Osteocyte (in vitro differentiated cells): ENCODE measurements around the gene AATK. TPM values are rescaled to one million over a fixed set of nuclear protein-coding genes. Genes with fewer than 3 reads are reported as not detected.

Source experiments
- DNase-seq: peaks from one replicate; pipeline ENCODE4 v3.0.0; 2021; ENCODE audit warnings: mixed read lengths; ENCODE audit not compliant: unreplicated experiment; ENCODE audit errors: extremely low spot score
- H3K27ac Mint-ChIP-seq: one replicate; pipeline ENCODE4 v1.8.0; 2021; ENCODE audit warnings: mild to moderate bottlenecking, mixed read lengths; ENCODE audit not compliant: unreplicated experiment
- H3K27me3 Mint-ChIP-seq: one replicate; pipeline ENCODE4 v1.8.0; 2021; ENCODE audit warnings: mixed read lengths; ENCODE audit not compliant: unreplicated experiment
- H3K36me3 Mint-ChIP-seq: one replicate; pipeline ENCODE4 v1.8.0; 2021; ENCODE audit warnings: mixed read lengths; ENCODE audit not compliant: unreplicated experiment
- H3K4me1 Mint-ChIP-seq: one replicate; pipeline ENCODE4 v1.8.0; 2021; ENCODE audit warnings: mixed read lengths; ENCODE audit not compliant: unreplicated experiment
- H3K4me3 Mint-ChIP-seq: one replicate; pipeline ENCODE4 v1.8.0; 2021; ENCODE audit warnings: mild to moderate bottlenecking, moderate library complexity, mixed read lengths; ENCODE audit not compliant: unreplicated experiment
- H3K9me3 Mint-ChIP-seq: one replicate; pipeline ENCODE4 v1.8.0; 2021; ENCODE audit warnings: mixed read lengths; ENCODE audit not compliant: unreplicated experiment
- CTCF ChIP-seq: fragments of 200-600 bp; sonication (generic); IDR thresholded peaks from 2 replicates; pipeline ENCODE4 v1.5.0; 2021; ENCODE audit warnings: antibody characterized with exemption, mild to moderate bottlenecking, moderate library complexity
- total RNA-seq: library from RNA; stranded (reverse); gene quantifications from 2 replicates; pipeline ENCODE4 v1.2.1, GENCODE V29; 2021

AATK gene
- total RNA-seq, 1 donor from 2014 or later = not detected

- no peak overlapping the region for H3K27ac Mint-ChIP-seq
- no peaks in the 10 kb centered on the region for H3K9me3 Mint-ChIP-seq
- peaks cover under 1% of the 10 kb centered on the region for H3K4me1 Mint-ChIP-seq
- no peak overlapping the region for H3K4me3 Mint-ChIP-seq
- TF ChIP-seq CTCF = no peak
- no peaks in the 10 kb centered on the region for H3K27me3 Mint-ChIP-seq
- H3K36me3 Mint-ChIP-seq = no peaks in the 10 kb centered on the region
- no peak for DNase-seq
Measured at GRCh38 chr17:81103379-81103778, 62.6 kb downstream of the AATK start.

GRCh38 chr17:81102869-81103268 is 63.2 kb downstream of the AATK start:
- Mint-ChIP-seq H3K27me3 (no peaks in the 10 kb centered on the region), H3K27ac (no peak overlapping the region), H3K36me3 (no peaks in the 10 kb centered on the region), H3K9me3 (no peaks in the 10 kb centered on the region), H3K4me3 (no peak overlapping the region), H3K4me1 (peaks cover 4% of the 10 kb centered on the region)
- DNase-seq = no peak
- TF ChIP-seq CTCF = no peak

GRCh38 chr17:81102352-81102751 is 63.7 kb downstream of the AATK start:
- TF ChIP-seq CTCF = no peak

GRCh38 chr17:81101614-81102306 is 64.3 kb downstream of the AATK start:
- Mint-ChIP-seq H3K4me1 (peaks cover 11% of the 10 kb centered on the region), H3K4me3 (no peak overlapping the region), H3K36me3 (no peaks in the 10 kb centered on the region), H3K27ac (no peak overlapping the region), H3K9me3 (no peaks in the 10 kb centered on the region), H3K27me3 (no peaks in the 10 kb centered on the region)
- TF ChIP-seq CTCF = peak; percentile 100
- DNase-seq = peak; percentile 97

More at GRCh38 chr17:81102352-81102751, 63.7 kb downstream of the AATK start:
- no peak overlapping the region for H3K27ac Mint-ChIP-seq
- no peak for DNase-seq
- H3K36me3 Mint-ChIP-seq = no peaks in the 10 kb centered on the region
- no peaks in the 10 kb centered on the region for H3K27me3 Mint-ChIP-seq
- no peak overlapping the region for H3K4me3 Mint-ChIP-seq
- peaks cover 7% of the 10 kb centered on the region for H3K4me1 Mint-ChIP-seq
- no peaks in the 10 kb centered on the region for H3K9me3 Mint-ChIP-seq

GRCh38 chr17:81100668-81101067 is 65.4 kb downstream of the AATK start:
- no peak overlapping the region for H3K27ac Mint-ChIP-seq
- no peak for TF ChIP-seq CTCF
- no peaks in the 10 kb centered on the region for H3K9me3 Mint-ChIP-seq
- no peak for DNase-seq
- no peak overlapping the region for H3K4me3 Mint-ChIP-seq
- no peaks in the 10 kb centered on the region for H3K27me3 Mint-ChIP-seq
- no peaks in the 10 kb centered on the region for H3K36me3 Mint-ChIP-seq
- H3K4me1 Mint-ChIP-seq = peaks cover 21% of the 10 kb centered on the region
